CD4-positive, alpha-beta T cell (primary cell): ENCODE results near the gene GABRR3. TPM values are rescaled to one million over a fixed set of nuclear protein-coding genes. Genes with fewer than 3 reads are reported as not detected.

Source experiments
- ATAC-seq: fragments of 200-7000 bp; cut with Tn5 transposase; one replicate; pipeline ENCODE4 v1.10.0; 2022; ENCODE audit warnings: mild to moderate bottlenecking; ENCODE audit not compliant: poor library complexity
- CTCF ChIA-PET: fragments of 350-600 bp; sonication (Branson Sonifier 250); formaldehyde crosslinking; loops from one replicate; lab custom pipeline; 2021; ENCODE audit warnings: antibody characterized with exemption, inconsistent platforms; lab: Charles Lee
- POLR2A ChIA-PET: fragments of 350-600 bp; sonication (Branson Sonifier 250); formaldehyde crosslinking; loops from one replicate; lab custom pipeline; 2021; ENCODE audit warnings: antibody characterized with exemption, inconsistent platforms; lab: Charles Lee
- DNase-seq, 14 experiments: peaks; one replicate each; pipeline ENCODE4 v3.0.0-alpha.2; 2013 to 2020; ENCODE audit warnings: mixed read lengths in 2 of 14
- H3K27ac ChIP-seq, 2 donors: one replicate each; pipeline versions ENCODE4 v1.5.1 to v1.7.0; 2013; ENCODE audit warnings: low read length in 2 of 2, low read depth in 1 of 2, mild to moderate bottlenecking in 1 of 2
- H3K27me3 ChIP-seq, 2 experiments: 1 replicate in 1 of 2; 2 replicates in 1 of 2; pipeline versions ENCODE4 v1.6.1 to v1.7.0; 2013; ENCODE audit warnings: low read length in 2 of 2, control low read depth in 1 of 2, mild to moderate bottlenecking in 1 of 2, moderate library complexity in 1 of 2; ENCODE audit not compliant: insufficient read depth in 2 of 2, control insufficient read depth in 1 of 2
- H3K36me3 ChIP-seq: one replicate; pipeline ENCODE4 v1.6.1; 2013; ENCODE audit warnings: low read length, control low read depth; ENCODE audit not compliant: insufficient read depth
- H3K4me1 ChIP-seq: one replicate; pipeline ENCODE4 v1.6.1; 2013; ENCODE audit warnings: low read length, control low read depth; ENCODE audit not compliant: insufficient read depth
- H3K4me3 ChIP-seq: one replicate; pipeline ENCODE4 v1.5.1; 2013; ENCODE audit warnings: mild to moderate bottlenecking, low read length, moderate library complexity
- H3K9me3 ChIP-seq, 2 experiments: 1 replicate in 1 of 2; 2 replicates in 1 of 2; pipeline versions ENCODE4 v1.6.1 to v1.7.0; 2013; ENCODE audit warnings: low read length in 2 of 2, mild to moderate bottlenecking in 2 of 2, control low read depth in 1 of 2, moderate library complexity in 1 of 2; ENCODE audit not compliant: control insufficient read depth in 1 of 2, insufficient read depth in 1 of 2
- H3K27ac Mint-ChIP-seq: one replicate; pipeline ENCODE4 v1.8.0; 2020; ENCODE audit warnings: mixed read lengths
- H3K27me3 Mint-ChIP-seq: one replicate; pipeline ENCODE4 v1.8.0; 2021; ENCODE audit warnings: mixed read lengths
- H3K36me3 Mint-ChIP-seq: one replicate; pipeline ENCODE4 v1.8.0; 2021; ENCODE audit warnings: low read depth, mixed read lengths
- H3K4me1 Mint-ChIP-seq: one replicate; pipeline ENCODE4 v1.8.0; 2021; ENCODE audit warnings: low read depth, mixed read lengths
- H3K4me3 Mint-ChIP-seq: one replicate; pipeline ENCODE4 v1.8.0; 2020; ENCODE audit warnings: mild to moderate bottlenecking, mixed read lengths
- H3K9me3 Mint-ChIP-seq: one replicate; pipeline ENCODE4 v1.8.0; 2020; ENCODE audit warnings: mixed read lengths
- intact Hi-C, 2 experiments: fragments of 100-400 bp; cut with DNase I in 1 of 2; cut with micrococcal nuclease in 1 of 2; formaldehyde crosslinking; loops; one replicate each; pipeline versions ENCODE4 v1.15.1 to v1.9.0; 2023 to 2025; cut with DNase I, micrococcal nuclease
- total RNA-seq, 174 experiments: library from RNA in 2 of 174; stranded (reverse) in 2 of 174; gene quantifications; one replicate each; pipeline ENCODE4 v1.2.3 and lab custom pipeline; 2021 to 2026
- TF ChIP-seq, protein P1 (sequence below): fragments of 200-600 bp; IDR thresholded peaks from one replicate; pipeline ENCODE4 v1.8.0; 2022; ENCODE audit warnings: antibody characterized with exemption, mild to moderate bottlenecking

The GABRR3 gene
- total RNA-seq, 2 experiments from 2014 or later: not detected

DNA sequence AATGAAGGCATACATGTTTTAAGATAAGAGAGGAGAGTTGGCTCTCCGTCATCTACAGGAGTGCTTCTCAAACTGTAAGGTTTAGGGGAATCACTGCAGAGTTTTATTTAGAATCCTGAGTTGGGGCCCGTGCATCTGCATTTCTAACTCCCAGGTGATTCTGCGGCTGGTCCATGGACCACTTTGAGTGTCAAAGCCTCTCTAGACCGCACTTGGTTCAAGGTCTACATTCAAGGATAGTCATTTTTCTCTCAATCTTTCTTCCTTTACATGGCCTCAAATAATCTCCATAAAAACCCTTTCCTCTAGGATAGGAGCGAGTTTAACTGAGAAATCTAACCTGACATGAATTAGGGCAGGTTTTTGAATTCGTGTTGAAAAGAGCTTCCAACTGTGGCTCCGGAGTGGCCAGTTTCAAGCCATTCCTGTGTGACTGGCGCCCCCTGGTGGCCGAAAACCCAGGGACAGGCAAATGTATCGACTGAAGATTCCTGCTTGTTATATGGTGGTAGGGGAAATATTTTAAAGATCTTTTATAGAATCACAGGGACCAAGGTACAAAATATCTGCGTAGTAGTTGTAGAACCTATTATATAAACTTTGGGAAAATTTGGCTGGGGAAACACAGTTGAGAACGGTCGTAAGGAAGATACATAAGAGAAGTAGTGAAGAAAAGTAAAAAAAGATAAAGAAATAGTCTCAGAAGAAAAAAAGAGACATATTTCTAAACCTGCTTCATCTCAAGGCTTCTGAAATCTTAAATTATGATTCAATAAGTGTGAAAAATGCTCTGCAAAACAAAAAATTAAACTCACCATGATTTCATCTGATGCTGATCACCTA is 11.9 kb downstream of the GABRR3 start:
- H3K4me1 ChIP-seq: peaks cover 2% of the 10 kb centered on the region
- no peak overlapping the region for H3K4me3 ChIP-seq
- TF ChIP-seq, protein P1, sequence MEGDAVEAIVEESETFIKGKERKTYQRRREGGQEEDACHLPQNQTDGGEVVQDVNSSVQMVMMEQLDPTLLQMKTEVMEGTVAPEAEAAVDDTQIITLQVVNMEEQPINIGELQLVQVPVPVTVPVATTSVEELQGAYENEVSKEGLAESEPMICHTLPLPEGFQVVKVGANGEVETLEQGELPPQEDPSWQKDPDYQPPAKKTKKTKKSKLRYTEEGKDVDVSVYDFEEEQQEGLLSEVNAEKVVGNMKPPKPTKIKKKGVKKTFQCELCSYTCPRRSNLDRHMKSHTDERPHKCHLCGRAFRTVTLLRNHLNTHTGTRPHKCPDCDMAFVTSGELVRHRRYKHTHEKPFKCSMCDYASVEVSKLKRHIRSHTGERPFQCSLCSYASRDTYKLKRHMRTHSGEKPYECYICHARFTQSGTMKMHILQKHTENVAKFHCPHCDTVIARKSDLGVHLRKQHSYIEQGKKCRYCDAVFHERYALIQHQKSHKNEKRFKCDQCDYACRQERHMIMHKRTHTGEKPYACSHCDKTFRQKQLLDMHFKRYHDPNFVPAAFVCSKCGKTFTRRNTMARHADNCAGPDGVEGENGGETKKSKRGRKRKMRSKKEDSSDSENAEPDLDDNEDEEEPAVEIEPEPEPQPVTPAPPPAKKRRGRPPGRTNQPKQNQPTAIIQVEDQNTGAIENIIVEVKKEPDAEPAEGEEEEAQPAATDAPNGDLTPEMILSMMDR: peak; percentile 98
- no peaks in the 10 kb centered on the region for H3K27me3 ChIP-seq
- ATAC-seq: peak; percentile 75
- H3K36me3 ChIP-seq: no peaks in the 10 kb centered on the region
- CTCF ChIA-PET: interaction anchor here (0.7 to 3.2 kb wide), 14 partner anchors 9 to 304 kb away, joined by 3 to 14 read pairs (median 4); partner anchors contain the start of gene ARL6
- Mint-ChIP-seq H3K36me3 (no peaks in the 10 kb centered on the region), H3K4me1 (peaks cover 14% of the 10 kb centered on the region), H3K27me3 (peaks cover 3% of the 10 kb centered on the region), H3K4me3 (no peak overlapping the region), H3K27ac (no peak overlapping the region), H3K9me3 (no peaks in the 10 kb centered on the region)
- no peak overlapping the region for H3K27ac ChIP-seq
- intact Hi-C loops: loop anchor here (1.0 to 10.0 kb wide), 4 partner anchors 81 to 1161 kb away; no protein-coding TSS in a partner anchor
- H3K9me3 ChIP-seq: no peaks in the 10 kb centered on the region
- peak; percentile 81 to 98 (median 90) for DNase-seq
- POLR2A ChIA-PET: interaction anchor here (1.0 to 1.3 kb wide), 4 partner anchors 51 to 235 kb away, joined by 3 to 6 read pairs (median 4); partner anchors contain the start of gene RIOX2

DNA sequence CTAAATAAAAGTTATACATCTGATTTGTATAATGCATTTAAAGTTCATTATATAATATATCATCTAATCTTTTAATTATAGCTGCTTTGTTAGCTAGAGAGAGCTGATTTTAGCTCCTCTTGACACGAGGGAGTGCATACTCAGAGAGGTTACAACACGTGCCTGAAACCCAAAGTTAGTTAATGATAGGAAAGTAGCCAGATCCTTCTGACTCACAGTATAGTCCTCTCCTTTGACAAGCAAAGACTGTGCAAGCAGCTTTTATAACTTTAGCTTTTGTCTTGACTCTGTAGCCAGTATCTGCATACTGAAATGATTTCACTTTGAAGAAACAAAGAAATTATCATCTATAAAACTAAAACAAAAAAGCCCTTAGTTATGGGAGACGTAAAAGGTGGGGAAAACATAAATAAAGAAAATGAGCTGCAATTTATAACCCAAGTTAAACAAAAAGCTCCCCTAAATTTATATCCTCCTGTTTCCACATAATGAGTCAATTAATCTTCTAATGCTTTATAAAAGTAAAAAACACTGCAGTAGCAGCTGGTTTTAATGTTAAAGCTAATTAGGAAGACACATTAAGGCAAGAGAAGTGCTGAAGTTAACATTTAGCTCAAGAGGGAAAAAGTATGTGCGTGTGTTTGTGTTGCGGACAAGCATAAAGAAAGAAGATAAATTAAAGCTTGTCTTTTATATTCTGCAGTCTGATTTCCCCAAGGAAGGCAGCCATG is 13.1 kb downstream of the GABRR3 start:
- ChIA-PET POLR2A (interaction anchor here (1.2 to 1.7 kb wide), 4 partner anchors 50 to 258 kb away, joined by 3 to 6 read pairs (median 4); partner anchors contain the start of genes ARL6, CRYBG3 and RIOX2), CTCF (interaction anchor here (1.0 to 3.2 kb wide), 5 partner anchors 14 to 257 kb away, joined by 3 to 14 read pairs (median 4); partner anchors contain the start of gene ARL6)
- Histone ChIP-seq H3K27ac (no peak overlapping the region), H3K27me3 (no peaks in the 10 kb centered on the region), H3K4me3 (no peak overlapping the region), H3K36me3 (no peaks in the 10 kb centered on the region), H3K4me1 (peaks cover 2% of the 10 kb centered on the region), H3K9me3 (no peaks in the 10 kb centered on the region)
- DNase-seq (no peak), ATAC-seq (no peak)
- no peaks in the 10 kb centered on the region for H3K36me3 Mint-ChIP-seq
- intact Hi-C loops: loop anchor here (5.0 to 10.0 kb wide), 3 partner anchors 80 to 1160 kb away; no protein-coding TSS in a partner anchor
- TF ChIP-seq, protein P1: no peak
- H3K27me3 Mint-ChIP-seq: peaks cover 3% of the 10 kb centered on the region
- no peak overlapping the region for H3K27ac Mint-ChIP-seq
- H3K4me1 Mint-ChIP-seq: peaks cover 11% of the 10 kb centered on the region
- H3K4me3 Mint-ChIP-seq: no peak overlapping the region
- no peaks in the 10 kb centered on the region for H3K9me3 Mint-ChIP-seq

DNA sequence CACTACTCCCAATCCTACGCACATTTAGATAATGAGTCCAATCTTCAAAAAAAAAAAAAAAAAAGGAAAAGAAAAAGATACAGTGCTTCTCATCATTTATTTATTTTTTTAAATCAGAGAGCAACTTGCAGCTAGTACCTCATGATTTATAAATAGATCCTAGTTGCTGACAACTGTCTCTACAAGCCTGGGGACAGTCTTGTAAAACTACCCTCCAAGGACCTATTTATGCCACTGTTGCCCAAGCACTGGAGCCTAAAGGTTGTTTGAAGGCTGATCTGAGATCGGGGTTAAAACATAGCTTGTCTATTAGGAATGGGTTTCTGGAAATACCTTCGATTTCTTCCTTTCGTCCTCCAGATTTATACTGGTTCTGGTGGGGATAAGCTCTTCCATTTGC is 14.7 kb downstream of the GABRR3 start:
- CTCF ChIA-PET: interaction anchor here (0.7 to 1.3 kb wide), 3 partner anchors 20 to 223 kb away, joined by 3 to 4 read pairs (median 3); no protein-coding TSS in a partner anchor
- no peak for DNase-seq
- H3K36me3 ChIP-seq: no peaks in the 10 kb centered on the region
- intact Hi-C loops: loop anchor here (5.0 to 10.0 kb wide), 3 partner anchors 78 to 1158 kb away; no protein-coding TSS in a partner anchor
- H3K27ac Mint-ChIP-seq: no peak overlapping the region
- no peak overlapping the region for H3K4me3 Mint-ChIP-seq
- H3K4me1 Mint-ChIP-seq: peaks cover 6% of the 10 kb centered on the region
- H3K27me3 ChIP-seq: no peaks in the 10 kb centered on the region
- no peak for ATAC-seq
- H3K27ac ChIP-seq: no peak overlapping the region
- peaks cover 2% of the 10 kb centered on the region for H3K4me1 ChIP-seq
- no peak overlapping the region for H3K4me3 ChIP-seq
- H3K9me3 Mint-ChIP-seq: no peaks in the 10 kb centered on the region
- POLR2A ChIA-PET: no interaction called here
- TF ChIP-seq, protein P1: no peak
- peaks cover 3% of the 10 kb centered on the region for H3K27me3 Mint-ChIP-seq
- no peaks in the 10 kb centered on the region for H3K36me3 Mint-ChIP-seq
- H3K9me3 ChIP-seq: no peaks in the 10 kb centered on the region
